ENCODE measurements around the gene RBM15.

Gene RBM15

GRCh38 chr1:110356379-110356778, 17.2 kb downstream of the RBM15 start:
- DNase-seq, result no peak

GRCh38 chr1:110360431-110360830, 21.3 kb downstream of the RBM15 start:
- DNase-seq, result no peak

- no peak for DNase-seq
Measured at GRCh38 chr1:110361856-110362255, 22.7 kb downstream of the RBM15 start.

DNA sequence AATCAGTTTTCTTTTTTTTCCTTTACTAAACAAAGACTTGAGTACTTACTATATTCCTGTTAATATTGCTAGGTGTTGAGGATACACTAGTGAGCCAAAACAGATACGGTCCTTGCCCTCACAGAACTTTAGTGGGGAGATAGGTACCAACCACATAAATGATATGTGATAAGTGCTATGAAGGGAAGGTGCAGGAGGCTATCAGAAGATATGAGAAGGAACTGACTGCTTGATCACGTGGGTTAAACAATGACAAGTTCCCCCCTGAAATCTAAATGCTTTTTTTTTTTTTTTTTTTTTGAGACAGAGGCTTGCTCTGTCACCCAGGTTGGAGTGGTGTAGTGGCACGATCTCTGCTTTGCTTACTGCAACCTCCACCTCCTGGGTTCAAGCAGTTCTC, 25.0 kb downstream of the RBM15 start:
- DNase-seq, result no peak

DNA sequence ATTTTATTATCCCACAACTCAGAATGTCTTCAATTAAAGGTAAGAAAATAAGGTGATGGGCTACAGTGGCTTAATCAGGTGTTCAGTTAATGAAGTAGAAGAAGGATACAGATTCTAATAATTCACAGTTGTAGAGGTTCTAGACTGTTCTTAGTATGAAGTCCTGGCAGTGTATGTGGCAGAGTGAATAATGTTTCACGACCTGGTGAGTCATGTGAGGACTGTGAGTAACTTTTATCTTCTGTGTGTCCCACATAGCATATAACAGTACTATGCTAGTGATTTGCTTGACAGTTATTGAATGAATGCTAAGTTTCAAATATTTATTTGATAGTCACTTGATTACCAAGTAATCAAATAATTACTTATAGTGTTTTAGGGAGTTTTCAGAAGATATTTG, 31.6 kb downstream of the RBM15 start:
- DNase-seq, result no peak

DNA sequence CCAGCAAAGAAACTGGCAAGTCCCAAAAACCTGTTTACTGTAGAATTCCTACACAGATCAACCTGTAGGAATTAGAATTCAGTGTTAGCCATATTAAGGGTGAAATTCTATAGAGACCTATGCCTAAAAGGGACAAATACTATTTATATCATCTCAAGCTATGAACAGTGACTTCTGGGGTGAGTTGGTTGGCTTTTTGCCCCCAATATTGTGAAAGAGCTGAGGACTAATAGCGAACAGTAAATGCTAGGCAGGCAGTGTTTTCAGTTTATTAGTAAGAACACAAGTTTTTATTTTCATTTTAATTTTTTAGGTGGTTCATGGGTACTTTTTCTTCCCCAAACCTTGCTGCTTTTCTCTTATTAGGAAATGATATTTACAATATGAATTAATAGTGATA, 36.3 kb downstream of the RBM15 start:
- no peak for DNase-seq

- DNase-seq, result no peak
Measured at GRCh38 chr1:110380672-110381283, 41.6 kb downstream of the RBM15 start.

DNA sequence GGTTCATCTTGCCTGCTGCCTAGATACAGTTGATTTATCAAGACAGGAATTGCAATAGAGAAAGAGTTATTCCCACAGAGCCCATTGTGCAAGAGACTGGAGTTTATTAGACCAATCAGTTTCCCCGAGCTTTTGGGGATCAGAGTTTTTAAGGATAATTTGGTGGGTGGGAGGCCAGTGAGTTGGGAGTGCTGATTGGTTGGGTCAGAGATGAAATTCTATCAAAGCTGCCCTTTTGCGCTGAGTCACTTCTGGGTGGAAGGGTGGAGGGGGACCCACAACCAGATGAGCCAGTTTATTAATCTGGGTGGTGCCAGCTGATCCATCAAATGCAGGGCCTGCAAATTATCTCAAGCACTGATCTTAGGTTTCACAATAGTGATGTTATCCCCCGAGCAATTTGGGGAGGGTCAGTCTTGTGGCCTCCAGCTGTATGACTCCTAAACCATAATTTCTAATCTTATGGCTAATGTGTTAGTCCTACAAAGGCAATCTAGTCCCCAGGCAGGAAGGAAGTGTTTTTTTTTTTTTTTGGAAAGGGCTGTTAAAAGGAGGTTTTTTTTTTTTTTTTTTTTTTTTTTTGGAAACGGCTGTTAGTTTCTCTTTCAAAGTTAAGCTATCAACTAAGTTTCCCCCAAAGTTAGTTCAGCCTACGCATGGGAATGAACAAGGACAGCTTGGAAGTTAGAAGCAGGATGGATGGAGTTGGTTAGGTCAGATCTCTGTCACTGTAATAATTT, 44.2 kb downstream of the RBM15 start:
- no peak for DNase-seq

- no peak for DNase-seq
Measured at GRCh38 chr1:110384581-110385321, 45.6 kb downstream of the RBM15 start.

GRCh38 chr1:110385369-110385768, 46.2 kb downstream of the RBM15 start:
- no peak for DNase-seq

GRCh38 chr1:110387048-110387754, 48.0 kb downstream of the RBM15 start:
- no peak for DNase-seq

- no peak for DNase-seq
Measured at GRCh38 chr1:110390096-110390495, 50.9 kb downstream of the RBM15 start.

- no peak for DNase-seq
Measured at GRCh38 chr1:110390692-110391245, 51.6 kb downstream of the RBM15 start, which contains the start of gene SLC16A4. SLC16A4 (minus strand) TSS chr1:110391026; CDS start chr1:110389323, 1,703 bp downstream.

DNA sequence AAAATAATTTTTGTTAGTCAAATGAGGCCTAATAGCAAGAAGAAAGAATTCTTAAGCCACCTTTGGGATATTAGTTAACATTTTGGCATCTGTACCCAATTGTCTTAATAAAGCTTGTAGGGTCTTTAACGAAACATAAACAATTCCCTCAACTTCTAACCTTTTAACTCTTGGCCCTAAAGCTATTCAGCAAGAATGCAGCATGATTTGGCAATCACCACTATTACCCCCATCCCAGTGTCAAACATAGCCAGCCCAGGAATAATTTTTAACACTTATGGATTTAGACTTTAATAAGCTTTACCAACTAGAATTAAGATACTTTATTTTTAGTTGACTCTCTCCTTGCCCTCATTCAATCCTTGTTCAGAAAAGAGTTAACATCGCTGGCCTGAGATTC, 54.1 kb downstream of the RBM15 start:
- DNase-seq, result no peak

DNA sequence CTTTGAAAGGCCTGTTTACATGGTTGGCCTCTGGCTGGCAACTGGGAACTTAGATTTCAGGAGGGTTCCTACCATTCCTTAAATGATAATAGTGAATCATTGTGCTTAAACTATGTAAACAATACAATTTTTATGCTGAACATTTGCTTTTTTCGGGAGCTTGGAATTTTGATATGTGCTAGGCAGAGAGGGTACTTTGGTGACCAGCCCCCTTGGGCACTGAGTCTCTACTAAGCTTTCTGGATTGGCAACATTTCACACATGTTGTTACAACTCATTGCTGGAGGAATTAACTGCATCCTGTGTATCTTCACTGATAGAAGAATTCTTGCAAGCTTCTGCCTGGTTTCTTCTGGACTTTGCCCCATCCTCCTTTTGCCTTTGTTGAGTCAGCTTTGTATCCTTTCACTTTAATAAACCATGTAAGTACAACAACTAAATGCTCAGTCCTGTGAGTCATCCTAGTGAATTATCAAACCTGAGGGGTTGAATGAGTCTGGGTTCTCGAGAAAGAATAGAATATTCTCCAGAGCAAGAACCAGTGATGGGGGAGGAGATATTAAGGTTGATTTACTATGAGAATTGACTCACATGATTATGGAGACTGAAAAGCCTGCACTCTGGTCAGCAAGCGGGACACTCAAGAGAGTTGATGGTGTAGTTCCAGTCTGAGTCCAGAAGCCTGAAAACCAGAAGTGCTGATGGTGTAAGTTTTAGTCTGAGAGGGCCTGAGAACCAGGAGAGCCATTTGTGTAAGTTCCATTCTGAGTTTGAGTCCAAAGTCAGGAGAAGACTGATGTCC, 54.7 kb downstream of the RBM15 start:
- no peak for DNase-seq

DNA sequence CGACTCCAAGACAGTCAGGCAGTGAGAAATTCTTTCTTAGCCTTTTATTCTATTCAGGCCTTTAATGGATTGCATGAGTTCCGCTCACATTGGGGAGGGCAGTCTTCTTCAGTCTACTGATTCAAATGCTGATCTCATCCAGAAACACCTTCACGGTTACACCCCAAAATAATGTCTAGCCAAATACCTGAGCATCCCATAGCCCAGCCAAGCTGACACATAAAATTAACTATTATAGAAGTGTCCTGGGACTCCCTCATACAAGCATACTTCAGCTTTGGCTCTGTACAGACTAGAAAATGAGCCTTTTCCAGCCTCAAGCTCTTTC, 55.3 kb downstream of the RBM15 start:
- DNase-seq, result no peak
